K562 (cell line): Measurements from ENCODE around the gene LACTB. TPM values are rescaled to one million over a fixed set of nuclear protein-coding genes. Genes with fewer than 3 reads are reported as not detected.
A peak's percentile ranks its signal among the peaks of the same experiment; 100 is the strongest.

Experiments used
- C11orf30 ChIP-seq: fragments of 450-650 bp; IDR thresholded peaks from 2 replicates; pipeline ENCODE4 v1.6.1; 2016; ENCODE audit warnings: low read depth, mild to moderate bottlenecking
- CEBPG ChIP-seq, 3 experiments: fragments of 200-800 bp in 1 of 3; sonication (Bioruptor generic) in 1 of 3; sonication (generic) in 1 of 3; formaldehyde crosslinking in 1 of 3; IDR thresholded peaks in 2 of 3; conservative IDR thresholded peaks in 1 of 3; 2 replicates each; pipeline versions ENCODE4 v1.6.1 to v1.8.0; 2016 to 2022; ENCODE audit warnings: missing compliant biosample characterization in 2 of 3, missing genetic modification characterization in 2 of 3, mild to moderate bottlenecking in 1 of 3, missing genetic modification reagents in 1 of 3
- DMBX1 ChIP-seq: fragments of 250-450 bp; sonication (Bioruptor Pico); IDR thresholded peaks from 2 replicates; pipeline ENCODE4 v1.8.0; 2022; ENCODE audit warnings: inconsistent platforms, mild to moderate bottlenecking, moderate library complexity, borderline replicate concordance
- ETV6 ChIP-seq, 3 experiments: fragments of 150-350 bp in 1 of 3; sonication (generic) in 1 of 3; formaldehyde crosslinking in 1 of 3; IDR thresholded peaks; 2 replicates each; pipeline versions ENCODE4 v1.6.1 to v1.8.0; 2014 to 2022; ENCODE audit warnings: borderline replicate concordance in 2 of 3, low read depth in 2 of 3, antibody characterized with exemption in 1 of 3, low read length in 1 of 3, mild to moderate bottlenecking in 1 of 3, missing genetic modification reagents in 1 of 3
- KAT7 ChIP-seq: sonication (generic); formaldehyde crosslinking; IDR thresholded peaks from 2 replicates; pipeline ENCODE4 v1.8.0; 2022; ENCODE audit warnings: missing genetic modification reagents, mild to moderate bottlenecking, borderline replicate concordance
- KLF13 ChIP-seq: fragments of 450-650 bp; IDR thresholded peaks from 2 replicates; pipeline ENCODE4 v1.6.1; 2016; ENCODE audit warnings: missing genetic modification characterization, low read depth, mild to moderate bottlenecking, missing compliant biosample characterization, moderate library complexity, borderline replicate concordance
- LCOR ChIP-seq: sonication (generic); formaldehyde crosslinking; IDR thresholded peaks from 2 replicates; pipeline ENCODE4 v1.8.0; 2022; ENCODE audit warnings: mild to moderate bottlenecking, missing genetic modification reagents
- POLR2A ChIP-seq: fragments of 450-650 bp; conservative IDR thresholded peaks from 2 replicates; pipeline ENCODE4 v1.6.1; 2016
- POU5F1 ChIP-seq: fragments of 150-350 bp; IDR thresholded peaks from 2 replicates; pipeline ENCODE4 v1.6.1; 2014; ENCODE audit warnings: borderline replicate concordance, low read length, low read depth, mild to moderate bottlenecking; ENCODE audit not compliant: partially characterized antibody
- RUNX1 ChIP-seq: sonication (generic); IDR thresholded peaks from 2 replicates; pipeline ENCODE4 v1.6.1; 2016; ENCODE audit warnings: antibody characterized with exemption, low read depth
- SLC30A9 ChIP-seq: fragments of 250-450 bp; sonication (Bioruptor Pico); IDR thresholded peaks from 2 replicates; pipeline ENCODE4 v1.8.0; 2022; ENCODE audit warnings: mild to moderate bottlenecking, moderate library complexity
- TEAD4 ChIP-seq, 2 experiments: sonication (generic) in 1 of 2; formaldehyde crosslinking in 1 of 2; IDR thresholded peaks; 2 replicates each; pipeline versions ENCODE4 v1.6.1 to v1.8.0; 2012 to 2022; ENCODE audit warnings: borderline replicate concordance in 1 of 2, inconsistent platforms in 1 of 2, low read length in 1 of 2, mild to moderate bottlenecking in 1 of 2, missing genetic modification reagents in 1 of 2
- ZFX ChIP-seq: sonication (generic); formaldehyde crosslinking; IDR thresholded peaks from 2 replicates; pipeline ENCODE4 v1.8.0; 2022; ENCODE audit warnings: mild to moderate bottlenecking, missing genetic modification reagents, moderate library complexity
- ZNF124 ChIP-seq: sonication (generic); formaldehyde crosslinking; IDR thresholded peaks from 2 replicates; pipeline ENCODE4 v1.8.1; 2022; ENCODE audit warnings: missing genetic modification reagents
- ZNF140 ChIP-seq: fragments of 250-450 bp; sonication (Bioruptor Pico); IDR thresholded peaks from 2 replicates; pipeline ENCODE4 v1.8.0; 2021; ENCODE audit warnings: moderate library complexity, mild to moderate bottlenecking, inconsistent platforms
- ZNF217 ChIP-seq: sonication (generic); formaldehyde crosslinking; IDR thresholded peaks from 2 replicates; pipeline ENCODE4 v1.8.0; 2022; ENCODE audit warnings: mild to moderate bottlenecking, missing genetic modification reagents
- ZNF79 ChIP-seq: fragments of 250-450 bp; sonication (Bioruptor Pico); IDR thresholded peaks from 2 replicates; pipeline ENCODE4 v1.4.0; 2020; ENCODE audit warnings: low read depth, mild to moderate bottlenecking, moderate library complexity
- polyA plus RNA-seq, 8 experiments: library from polyadenylated mRNA; depleted of rRNA in 4 of 8; stranded (reverse) in 5 of 8; unstranded in 3 of 8; fragments of >200 nt; fragmentation: Nextera tagmentation in 2 of 8; fragmentation: Illumina TruSeq in 1 of 8; extraction: Ambion mirVana in 2 of 8; extraction: Trizol in 1 of 8; gene quantifications; 2 replicates each; pipeline versions ENCODE4 v1.2.1 to v1.2.3, GENCODE V29; 2011 to 2014; ENCODE audit warnings: inconsistent platforms in 1 of 8, missing spikeins in 1 of 8
- total RNA-seq, 7 experiments: library from RNA; depleted of rRNA in 6 of 7; stranded (reverse); fragments of >200 nt in 6 of 7; fragmentation: Illumina TruSeq in 2 of 7; extraction: Trizol in 2 of 7; gene quantifications; 2 replicates each; pipeline versions ENCODE4 v1.2.1 to v1.2.3, GENCODE V29; 2011 to 2021; ENCODE audit warnings: low replicate concordance in 1 of 7
- TF ChIP-seq, protein P1 (sequence below): IDR thresholded peaks from 2 replicates; pipeline ENCODE4 v1.6.1; 2012; ENCODE audit warnings: low read depth, low read length, improper control_type of control experiment, borderline replicate concordance

LACTB gene
- total and polyA plus RNA-seq, 9 of the 15 experiments (the other 6 are each of a cell fraction or from before 2014, with no cell fraction given), result 3.1 to 15.5 (median 9.8) TPM

DNA sequence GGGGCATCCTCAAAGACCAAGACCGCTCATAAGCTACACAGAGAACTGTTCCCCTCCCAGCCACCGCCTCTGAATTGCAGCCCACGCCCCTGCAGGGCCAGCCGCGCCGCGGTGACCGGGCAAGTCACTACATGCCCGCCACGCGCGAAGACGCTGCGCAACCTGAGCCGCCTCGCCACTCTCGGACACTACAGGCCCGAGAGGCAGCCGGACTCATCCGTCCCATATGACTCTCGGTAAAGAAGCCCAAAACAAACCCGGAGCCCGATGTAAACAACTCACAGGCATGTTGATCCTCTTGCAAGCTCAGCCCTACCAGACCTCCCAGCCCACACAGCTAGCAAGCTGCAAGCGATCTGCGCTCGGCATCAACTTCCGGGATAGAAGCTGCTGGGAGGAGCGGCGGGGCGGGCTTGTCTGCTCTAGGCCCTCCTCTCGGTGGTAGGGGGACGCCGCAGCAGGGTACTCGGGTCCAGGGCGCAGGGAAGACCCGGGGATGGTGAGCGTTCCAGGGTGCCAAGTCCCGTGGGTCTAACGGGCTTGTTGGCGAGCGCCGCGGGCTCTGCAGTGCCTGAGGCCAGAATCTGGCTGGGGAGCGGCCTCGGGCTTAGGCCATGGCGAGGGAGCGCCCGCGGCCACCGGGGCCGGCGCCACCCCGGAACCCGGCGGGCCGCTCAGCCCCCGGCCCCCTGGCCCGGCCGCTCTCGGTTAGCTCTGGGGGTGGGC lies 35.6 kb downstream of the LACTB start, which contains the start of gene RPS27L (continued):
- TF ChIP-seq ETV6 (IDR thresholded peaks at IDR 0.05; ENCODE audit: borderline replicate concordance in 1 of 2, low read depth in 2 of 2, low read length in 1 of 2) (no peak), ETV6 (CRISPR knock-in tag; IDR thresholded peaks at IDR 0.05; ENCODE audit: borderline replicate concordance) (no peak), TEAD4 (IDR thresholded peaks at IDR 0.05; ENCODE audit: low read length) (peak; percentile 25), TEAD4 (CRISPR knock-in tag; IDR thresholded peaks at IDR 0.05; ENCODE audit: borderline replicate concordance) (no peak), POLR2A (peak; percentile 97), KLF13 (tag) (peak; percentile 56; the same call in 1 of the 2 replicates), DMBX1 (CRISPR knock-in tag) (no peak), SLC30A9 (CRISPR knock-in tag) (no peak), ZNF217 (no peak), ZNF79 (no peak), RUNX1 (no peak; the same call in 1 of the 2 replicates), ZNF124 (CRISPR knock-in tag) (no peak), ZFX (CRISPR knock-in tag) (peak; percentile 98), C11orf30 (peak; percentile 41; the same call in 1 of the 2 replicates), KAT7 (CRISPR knock-in tag) (peak; percentile 95; the same call in 1 of the 2 replicates), CEBPG (CRISPR knock-in tag; IDR thresholded peaks at IDR 0.05) (no peak), CEBPG (tag; conservative IDR thresholded peaks at IDR 0.05 in 1 of 2, IDR thresholded peaks at IDR 0.05 in 1 of 2) (no peak; a peak in 1 of 4 replicates), POU5F1 (no peak), ZNF140 (CRISPR knock-in tag) (no peak), LCOR (0 out of 2 replicates have a peak, but pooled peaks have one; percentile 19)
- TF ChIP-seq, protein P1, sequence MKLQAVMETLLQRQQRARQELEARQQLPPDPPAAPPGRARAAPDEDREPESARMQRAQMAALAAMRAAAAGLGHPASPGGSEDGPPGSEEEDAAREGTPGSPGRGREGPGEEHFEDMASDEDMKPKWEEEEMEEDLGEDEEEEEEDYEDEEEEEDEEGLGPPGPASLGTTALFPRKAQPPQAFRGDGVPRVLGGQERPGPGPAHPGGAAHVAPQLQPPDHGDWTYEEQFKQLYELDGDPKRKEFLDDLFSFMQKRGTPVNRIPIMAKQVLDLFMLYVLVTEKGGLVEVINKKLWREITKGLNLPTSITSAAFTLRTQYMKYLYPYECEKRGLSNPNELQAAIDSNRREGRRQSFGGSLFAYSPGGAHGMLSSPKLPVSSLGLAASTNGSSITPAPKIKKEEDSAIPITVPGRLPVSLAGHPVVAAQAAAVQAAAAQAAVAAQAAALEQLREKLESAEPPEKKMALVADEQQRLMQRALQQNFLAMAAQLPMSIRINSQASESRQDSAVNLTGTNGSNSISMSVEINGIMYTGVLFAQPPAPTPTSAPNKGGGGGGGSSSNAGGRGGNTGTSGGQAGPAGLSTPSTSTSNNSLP, result no peak
- TF ChIP-seq, all 486 proteins: peak for 163
